AG04450 (cell line): ENCODE results near the gene TIMP4. TPM values are rescaled to one million over a fixed set of nuclear protein-coding genes. Genes with fewer than 3 reads are reported as not detected.

Experiments used
- CTCF ChIA-PET: fragments of 300-600, 350-600 bp; formaldehyde crosslinking; extraction: SDS; loops from one replicate; lab custom pipeline; 2022; ENCODE audit warnings: antibody characterized with exemption, inconsistent platforms; lab: Charles Lee
- POLR2A ChIA-PET: fragments of 350-600 bp; formaldehyde crosslinking; extraction: SDS; loops from one replicate; lab custom pipeline; 2021; ENCODE audit warnings: antibody characterized with exemption, inconsistent platforms; lab: Yijun Ruan, JAX
- DNase-seq: peaks from one replicate; pipeline ENCODE4 v3.0.0-alpha.2; 2011; ENCODE audit warnings: low read depth, low spot score
- H3K27ac ChIP-seq: one replicate; pipeline ENCODE4 v1.5.1; 2012; ENCODE audit warnings: low read depth, low read length, control low read depth
- H3K27me3 ChIP-seq: one replicate; pipeline ENCODE4 v1.6.0; 2012; ENCODE audit warnings: low read length; ENCODE audit not compliant: control insufficient read depth, insufficient read depth
- H3K4me3 ChIP-seq: 2 replicates; pipeline ENCODE4 v1.5.1; 2011; ENCODE audit warnings: mild to moderate bottlenecking, low read depth, low read length, control low read depth
- H3K9me3 ChIP-seq: 2 replicates; pipeline ENCODE4 v1.5.1; 2012; ENCODE audit warnings: low read length; ENCODE audit not compliant: control insufficient read depth, insufficient read depth
- polyA plus RNA-seq: library from polyadenylated mRNA; depleted of rRNA; stranded (reverse); fragments of >200 nt; gene quantifications from 2 replicates; pipeline ENCODE4 v1.2.3, GENCODE V29; 2011
- TF ChIP-seq, protein P1 (sequence below): IDR thresholded peaks from 2 replicates; pipeline ENCODE4 v1.5.1; 2011; ENCODE audit warnings: low read depth, low read length, control low read depth, inconsistent platforms

TIMP4 gene
- polyA plus RNA-seq, 1 experiment: 3.6 TPM

DNA sequence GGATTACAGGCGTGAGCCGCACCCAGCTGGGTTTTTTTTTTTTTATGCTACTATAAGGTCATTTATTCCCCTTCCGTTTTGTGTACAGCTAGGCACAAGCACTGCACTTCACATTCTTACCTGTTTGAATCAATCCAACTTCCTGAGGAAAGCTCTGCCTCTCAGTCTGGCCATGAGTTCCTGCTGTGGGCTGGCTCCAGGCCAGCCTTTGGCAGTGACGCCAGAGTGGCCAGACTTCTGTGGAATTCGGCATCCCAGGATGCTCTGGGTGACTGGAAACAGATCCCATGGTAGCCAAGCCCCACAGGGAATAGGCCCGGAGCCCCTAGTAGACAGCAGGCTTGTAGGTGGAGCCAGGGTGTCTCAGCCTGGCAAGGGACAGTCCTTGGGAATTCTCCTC lies 21.5 kb upstream of the TIMP4 start:
- H3K27ac ChIP-seq: no peak overlapping the region
- TF ChIP-seq, protein P1, sequence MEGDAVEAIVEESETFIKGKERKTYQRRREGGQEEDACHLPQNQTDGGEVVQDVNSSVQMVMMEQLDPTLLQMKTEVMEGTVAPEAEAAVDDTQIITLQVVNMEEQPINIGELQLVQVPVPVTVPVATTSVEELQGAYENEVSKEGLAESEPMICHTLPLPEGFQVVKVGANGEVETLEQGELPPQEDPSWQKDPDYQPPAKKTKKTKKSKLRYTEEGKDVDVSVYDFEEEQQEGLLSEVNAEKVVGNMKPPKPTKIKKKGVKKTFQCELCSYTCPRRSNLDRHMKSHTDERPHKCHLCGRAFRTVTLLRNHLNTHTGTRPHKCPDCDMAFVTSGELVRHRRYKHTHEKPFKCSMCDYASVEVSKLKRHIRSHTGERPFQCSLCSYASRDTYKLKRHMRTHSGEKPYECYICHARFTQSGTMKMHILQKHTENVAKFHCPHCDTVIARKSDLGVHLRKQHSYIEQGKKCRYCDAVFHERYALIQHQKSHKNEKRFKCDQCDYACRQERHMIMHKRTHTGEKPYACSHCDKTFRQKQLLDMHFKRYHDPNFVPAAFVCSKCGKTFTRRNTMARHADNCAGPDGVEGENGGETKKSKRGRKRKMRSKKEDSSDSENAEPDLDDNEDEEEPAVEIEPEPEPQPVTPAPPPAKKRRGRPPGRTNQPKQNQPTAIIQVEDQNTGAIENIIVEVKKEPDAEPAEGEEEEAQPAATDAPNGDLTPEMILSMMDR: no peak
- H3K9me3 ChIP-seq: no peaks in the 10 kb centered on the region
- ChIA-PET POLR2A (no interaction called here), CTCF (interaction anchor here (0.7 to 15.0 kb wide), 2 partner anchors 40 to 299 kb away, joined by 4 to 306 read pairs; no protein-coding TSS in a partner anchor)
- H3K4me3 ChIP-seq: no peak overlapping the region
- DNase-seq: no peak
- H3K27me3 ChIP-seq: no peaks in the 10 kb centered on the region

DNA sequence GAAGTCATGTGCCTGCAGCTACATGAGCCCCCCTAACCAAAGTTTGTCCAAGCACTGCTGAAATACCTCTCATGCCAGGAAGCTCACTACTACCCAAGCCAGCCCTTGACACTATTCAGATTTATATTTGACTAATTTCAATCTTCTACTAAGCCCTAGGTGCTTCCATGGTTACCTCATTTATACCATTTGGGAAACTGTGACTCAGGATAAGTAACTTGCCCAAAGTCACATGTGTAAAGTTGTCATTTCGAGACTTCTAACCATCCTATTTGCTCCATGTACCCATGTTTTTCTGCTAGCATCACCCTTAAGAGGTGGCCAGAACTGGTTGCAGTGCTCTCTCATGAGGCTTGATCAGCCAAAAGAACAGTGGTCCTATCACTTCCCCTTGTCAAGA lies 20.7 kb upstream of the TIMP4 start:
- Histone ChIP-seq H3K27me3 (no peaks in the 10 kb centered on the region), H3K9me3 (no peaks in the 10 kb centered on the region), H3K4me3 (no peak overlapping the region), H3K27ac (no peak overlapping the region)
- ChIA-PET CTCF (interaction anchor here (0.6 to 15.0 kb wide), 3 partner anchors 39 to 299 kb away, joined by 4 to 306 read pairs (median 94); no protein-coding TSS in a partner anchor), POLR2A (interaction anchor here (0.6 kb wide), 1 partner anchor 29 kb away, joined by 6 read pairs; no protein-coding TSS in a partner anchor)
- DNase-seq: no peak
- TF ChIP-seq, protein P1: no peak

DNA sequence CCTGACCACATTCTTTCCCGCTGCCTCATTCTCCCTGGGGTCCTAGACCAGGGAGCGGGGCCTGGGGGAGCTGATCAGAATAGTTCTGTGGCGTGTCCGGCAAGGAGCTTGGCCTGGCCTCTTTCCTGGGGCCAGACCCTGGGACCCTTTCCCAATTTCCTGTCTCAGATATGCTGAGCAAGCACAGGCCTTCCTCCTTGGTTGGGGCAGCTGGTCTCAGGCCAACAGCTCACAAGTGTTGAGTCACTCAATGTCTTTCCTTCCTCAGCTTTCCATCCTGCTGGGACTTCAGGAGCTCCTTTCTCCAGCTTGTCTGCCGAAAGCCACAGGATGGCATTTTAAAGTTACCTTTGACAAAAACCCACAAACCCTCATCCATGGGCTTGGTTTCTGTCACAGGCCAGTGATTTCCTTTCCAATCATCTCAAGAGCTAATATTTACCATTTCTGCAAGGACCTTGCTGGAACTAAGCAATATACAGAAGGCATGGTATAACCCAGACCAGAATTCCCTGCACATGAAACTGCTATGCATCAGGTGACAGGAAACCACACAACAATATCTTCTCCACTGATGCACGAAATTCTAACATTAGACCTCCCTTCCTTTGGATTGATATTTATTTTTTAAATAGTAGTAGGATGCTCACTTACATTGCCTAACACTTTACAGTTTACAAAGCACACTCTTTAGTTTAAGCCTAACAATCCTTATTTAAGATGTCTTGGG lies 19.5 kb upstream of the TIMP4 start:
- ChIA-PET POLR2A (interaction anchor here (0.7 kb wide), 1 partner anchor 8 kb away, joined by 3 read pairs; no protein-coding TSS in a partner anchor), CTCF (interaction anchor here (0.8 to 15.0 kb wide), 6 partner anchors 6 to 300 kb away, joined by 3 to 306 read pairs (median 26); no protein-coding TSS in a partner anchor)
- H3K27ac ChIP-seq: no peak overlapping the region
- H3K4me3 ChIP-seq: no peak overlapping the region
- no peak for DNase-seq
- TF ChIP-seq, protein P1: no peak
- H3K27me3 ChIP-seq: no peaks in the 10 kb centered on the region
- no peaks in the 10 kb centered on the region for H3K9me3 ChIP-seq

DNA sequence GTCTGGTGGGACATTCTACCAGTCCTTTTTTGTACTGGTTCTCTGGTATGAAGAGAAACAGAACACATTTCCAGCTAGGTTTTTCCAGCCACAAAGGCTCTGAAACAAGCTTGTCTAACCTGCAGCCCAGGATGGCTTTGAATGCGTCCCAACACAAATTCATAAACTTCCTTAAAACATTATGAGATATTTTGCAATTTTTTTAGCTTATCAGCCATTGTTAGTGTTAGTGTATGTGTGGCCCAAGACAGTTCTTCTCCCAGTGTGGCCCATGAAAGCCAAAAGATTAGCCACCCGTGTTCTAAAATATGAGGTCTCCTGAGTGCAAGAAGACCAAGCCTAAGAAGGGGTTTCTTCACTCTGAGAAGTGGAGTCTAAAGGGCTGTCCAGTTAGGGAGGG lies 18.4 kb upstream of the TIMP4 start:
- Histone ChIP-seq H3K4me3 (no peak overlapping the region), H3K27ac (no peak overlapping the region), H3K27me3 (no peaks in the 10 kb centered on the region), H3K9me3 (peaks cover 3% of the 10 kb centered on the region; the same call in 1 of the 2 replicates)
- TF ChIP-seq, protein P1: no peak
- ChIA-PET POLR2A (no interaction called here), CTCF (interaction anchor here (0.6 to 15.0 kb wide), 12 partner anchors 8 to 453 kb away, joined by 3 to 306 read pairs (median 7); partner anchors contain the start of gene TSEN2)
- no peak for DNase-seq
